GM12891 (cell line): ENCODE measurements around the gene NINJ1.

ENCODE experiments used
- POLR2A ChIP-seq: IDR thresholded peaks from 2 replicates; pipeline ENCODE4 v1.6.1; 2011; ENCODE audit warnings: low read depth, low read length, control low read depth
- POLR2AphosphoS5 ChIP-seq: IDR thresholded peaks from 2 replicates; pipeline ENCODE4 v1.6.1; 2011; ENCODE audit warnings: low read depth, low read length, control low read depth

DNA sequence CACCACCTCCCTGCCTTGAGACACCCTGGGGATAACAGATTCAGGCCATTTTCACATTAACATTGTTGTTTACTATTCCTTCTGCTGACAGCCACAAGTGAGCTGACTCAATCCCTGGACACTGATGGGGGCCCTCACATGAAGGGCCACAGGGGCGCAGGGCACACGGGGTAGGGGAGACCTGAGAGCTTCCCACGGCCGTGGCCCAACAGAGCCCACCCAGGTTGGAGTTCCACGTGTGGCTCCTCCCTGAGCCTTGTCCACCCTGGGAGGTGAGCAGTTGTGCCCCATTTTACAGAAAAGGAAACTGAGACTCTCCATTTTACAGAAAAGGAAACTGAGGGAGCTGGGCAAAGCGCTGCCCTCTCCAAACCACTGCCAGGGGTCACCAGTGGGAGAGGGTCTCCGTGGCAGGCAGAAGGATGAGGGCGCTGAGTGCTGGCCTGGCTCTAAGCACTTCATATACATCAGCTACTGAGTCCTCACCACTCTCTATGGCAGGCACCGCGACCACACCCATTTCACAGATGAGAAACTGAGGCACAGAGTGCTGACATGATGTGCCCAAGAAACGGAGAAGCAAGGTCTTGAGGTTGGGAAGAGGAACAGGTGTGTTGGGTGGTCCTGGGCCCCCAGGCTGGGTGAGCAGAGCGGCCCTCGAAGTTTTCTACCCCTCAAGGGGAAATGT lies 2.3 kb downstream of the NINJ1 start:
- no peak for TF ChIP-seq POLR2AphosphoS5
- no peak for TF ChIP-seq POLR2A
